ENCODE measurements around the gene F5.
A peak's percentile ranks its signal among the peaks of the same experiment; 100 is the strongest.

F5 gene

GRCh38 chr1:169486281-169487051 is 99.8 kb downstream of the F5 start:
- Histone ChIP-seq H3K27me3 (no peaks in the 10 kb centered on the region), H3K36me3 (no peaks in the 10 kb centered on the region), H3K27ac (peak overlapping the region; percentile 97 to 99), H3K4me1 (peaks cover 0 to 36% (median 19%) of the 10 kb centered on the region in 4 donors), H3K4me3 (peak overlapping the region; percentile 70 to 93), H3K9me3 (no peaks in the 10 kb centered on the region)
- intact Hi-C loops (cut with DNase I; ENCODE audit: low total_unique reads): loop anchor here (5.0 kb wide), 1 partner anchor 406 kb away; the partner anchor contains the start of gene SCYL3
- no peak for TF ChIP-seq CTCF (IDR thresholded peaks at IDR 0.05)
- no peak for DNase-seq

DNA sequence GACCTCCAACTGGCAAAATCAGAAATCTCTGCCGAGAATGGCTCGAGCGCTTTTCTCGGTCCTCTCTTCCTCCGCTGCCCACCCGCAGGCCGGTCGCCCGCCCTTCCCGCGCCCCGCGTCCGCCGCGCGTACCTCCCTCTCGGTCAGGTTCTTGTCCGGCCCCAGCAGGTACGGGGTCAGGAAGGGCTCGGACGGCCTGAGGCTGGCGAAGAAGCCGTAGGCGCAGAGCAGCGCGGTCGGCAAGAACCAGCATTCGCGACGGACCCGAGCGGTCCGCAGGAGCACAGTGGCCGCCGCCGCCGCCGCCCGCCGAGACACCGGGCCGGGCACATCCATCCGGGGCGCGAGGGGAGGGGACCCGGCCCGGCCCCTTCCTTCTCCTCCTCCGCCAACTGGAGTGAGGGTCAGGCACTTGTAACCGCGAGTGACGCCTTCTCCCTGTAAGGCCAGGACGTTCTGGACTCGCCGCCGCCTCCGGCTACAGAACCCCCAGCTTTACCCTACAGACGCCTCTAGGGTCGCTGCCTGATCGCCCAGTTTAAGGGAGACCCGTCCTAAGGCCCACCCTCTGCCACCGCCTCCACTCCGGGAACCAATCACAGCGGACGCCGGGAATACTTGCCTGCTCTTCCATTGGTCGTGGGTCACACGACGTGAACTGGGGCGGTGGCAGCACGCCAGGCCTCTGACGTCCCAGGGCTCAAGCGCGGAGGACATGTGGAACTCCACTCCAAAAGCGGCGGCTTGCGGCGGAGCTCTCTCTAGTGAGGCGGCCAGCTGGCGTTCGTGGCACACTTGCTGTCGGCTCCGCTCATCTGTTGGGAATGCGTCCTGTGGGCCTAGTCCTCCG is 100.6 kb downstream of the F5 start, which contains the start of gene SLC19A2:
Gene SLC19A2 (minus strand): TSS at position 514 of the 850 bp plus-strand sequence. CDS start 178 bp downstream, at position 336.
- no peaks in the 10 kb centered on the region for H3K9me3 ChIP-seq
- peaks cover 0 to 36% (median 19%) of the 10 kb centered on the region in 4 donors for H3K4me1 ChIP-seq
- intact Hi-C loops (cut with DNase I; ENCODE audit: low total_unique reads): loop anchor here (5.0 kb wide), 1 partner anchor 407 kb away; the partner anchor contains the start of gene SCYL3
- peak; percentile 20 to 37 for TF ChIP-seq CTCF (IDR thresholded peaks at IDR 0.05)
- H3K4me3 ChIP-seq: peak within 1 kb of the TSS; percentile 70 to 93
- DNase-seq: peak; percentile 100
- peak within 1 kb of the TSS; percentile 97 to 99 for H3K27ac ChIP-seq
- H3K27me3 ChIP-seq: no peaks in the 10 kb centered on the region
- no peaks in the 10 kb centered on the region for H3K36me3 ChIP-seq

GRCh38 chr1:169484683-169485430 is 101.4 kb downstream of the F5 start:
- DNase-seq: peak; percentile 73 to 89
- intact Hi-C loops (cut with DNase I; ENCODE audit: low total_unique reads): loop anchor here (5.0 kb wide), 1 partner anchor 407 kb away; the partner anchor contains the start of gene SCYL3
- H3K27me3 ChIP-seq: no peaks in the 10 kb centered on the region

GRCh38 chr1:169484101-169484500 is 102.2 kb downstream of the F5 start:
- TF ChIP-seq CTCF (IDR thresholded peaks at IDR 0.05): no peak
- H3K4me1 ChIP-seq: peaks cover 0 to 42% (median 19%) of the 10 kb centered on the region in 4 donors
- peak overlapping the region; percentile 97 to 99 for H3K27ac ChIP-seq
- intact Hi-C loops (cut with DNase I; ENCODE audit: low total_unique reads): no loop called here
- H3K36me3 ChIP-seq: no peaks in the 10 kb centered on the region
- DNase-seq: no peak
- H3K27me3 ChIP-seq: no peaks in the 10 kb centered on the region
- no peaks in the 10 kb centered on the region for H3K9me3 ChIP-seq
- peak overlapping the region; percentile 70 to 93 for H3K4me3 ChIP-seq

More at GRCh38 chr1:169484683-169485430, 101.4 kb downstream of the F5 start:
- Histone ChIP-seq H3K36me3 (no peaks in the 10 kb centered on the region), H3K4me1 (peaks cover 0 to 38% (median 19%) of the 10 kb centered on the region in 4 donors), H3K4me3 (peak overlapping the region; percentile 70 to 93), H3K9me3 (no peaks in the 10 kb centered on the region), H3K27ac (peak overlapping the region; percentile 97 to 99)
- TF ChIP-seq CTCF (IDR thresholded peaks at IDR 0.05): no peak

GRCh38 chr1:169483500-169483966 is 102.7 kb downstream of the F5 start:
- no peaks in the 10 kb centered on the region for H3K36me3 ChIP-seq
- peak overlapping the region; percentile 70 to 93 for H3K4me3 ChIP-seq
- peak overlapping the region; percentile 97 to 99 for H3K27ac ChIP-seq
- H3K9me3 ChIP-seq: no peaks in the 10 kb centered on the region
- H3K27me3 ChIP-seq: no peaks in the 10 kb centered on the region
- intact Hi-C loops (cut with DNase I; ENCODE audit: low total_unique reads): no loop called here
- H3K4me1 ChIP-seq: peaks cover 0 to 42% (median 19%) of the 10 kb centered on the region in 4 donors
- no peak for TF ChIP-seq CTCF (IDR thresholded peaks at IDR 0.05)
- DNase-seq: peak in 1 of 2 donors; percentile 53

All from tibial artery (tissue), 4 donors.